ENCODE measurements around the gene BCL6B. TPM values are rescaled to one million over a fixed set of nuclear protein-coding genes. Genes with fewer than 3 reads are reported as not detected.
A peak's percentile ranks its signal among the peaks of the same experiment; 100 is the strongest.

BCL6B gene
- total and polyA plus RNA-seq, 12 donors, result 9.5 to 35.4 (median 15.9) TPM

DNA sequence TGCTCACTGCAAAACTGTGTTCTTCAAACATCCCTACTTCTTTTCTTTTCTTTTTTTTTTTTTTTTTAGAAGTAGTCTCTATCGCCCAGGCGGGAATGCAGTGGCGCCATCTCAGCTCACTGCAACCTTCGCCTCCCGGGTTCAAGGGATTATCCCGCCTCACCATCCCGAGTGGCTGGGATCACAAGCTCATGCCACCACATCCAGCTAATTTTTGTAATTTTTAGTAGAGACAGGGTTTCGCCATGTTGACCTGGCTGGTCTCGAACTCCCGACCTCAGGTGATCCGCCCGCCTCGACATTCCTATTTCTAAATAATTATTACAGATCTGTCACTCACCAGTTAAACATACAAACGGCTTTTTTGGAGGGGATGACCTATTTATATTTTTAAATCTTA is 11.4 kb upstream of the BCL6B start:
- peak overlapping the region; percentile 78 to 98 (median 92) for H3K4me3 ChIP-seq
- ATAC-seq (no peak), DNase-seq (no peak)
- peak overlapping the region in 6 of 10 donors; percentile 93 to 100 (median 98) for H3K27ac ChIP-seq
- H3K9me3 ChIP-seq, result no peaks in the 10 kb centered on the region
- H3K36me3 ChIP-seq, result peaks cover 0 to 46% (median 6%) of the 10 kb centered on the region in 9 donors
- H3K4me1 ChIP-seq, result peaks cover 12 to 58% (median 50%) of the 10 kb centered on the region in 9 donors
- WGBS, 2 donors, result 51 to 53% methylated on average over 14 of the region's 14 CpGs
- TF ChIP-seq, protein P1, sequence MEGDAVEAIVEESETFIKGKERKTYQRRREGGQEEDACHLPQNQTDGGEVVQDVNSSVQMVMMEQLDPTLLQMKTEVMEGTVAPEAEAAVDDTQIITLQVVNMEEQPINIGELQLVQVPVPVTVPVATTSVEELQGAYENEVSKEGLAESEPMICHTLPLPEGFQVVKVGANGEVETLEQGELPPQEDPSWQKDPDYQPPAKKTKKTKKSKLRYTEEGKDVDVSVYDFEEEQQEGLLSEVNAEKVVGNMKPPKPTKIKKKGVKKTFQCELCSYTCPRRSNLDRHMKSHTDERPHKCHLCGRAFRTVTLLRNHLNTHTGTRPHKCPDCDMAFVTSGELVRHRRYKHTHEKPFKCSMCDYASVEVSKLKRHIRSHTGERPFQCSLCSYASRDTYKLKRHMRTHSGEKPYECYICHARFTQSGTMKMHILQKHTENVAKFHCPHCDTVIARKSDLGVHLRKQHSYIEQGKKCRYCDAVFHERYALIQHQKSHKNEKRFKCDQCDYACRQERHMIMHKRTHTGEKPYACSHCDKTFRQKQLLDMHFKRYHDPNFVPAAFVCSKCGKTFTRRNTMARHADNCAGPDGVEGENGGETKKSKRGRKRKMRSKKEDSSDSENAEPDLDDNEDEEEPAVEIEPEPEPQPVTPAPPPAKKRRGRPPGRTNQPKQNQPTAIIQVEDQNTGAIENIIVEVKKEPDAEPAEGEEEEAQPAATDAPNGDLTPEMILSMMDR (IDR thresholded peaks at IDR 0.05), result no peak
- no peaks in the 10 kb centered on the region for H3K27me3 ChIP-seq
- intact Hi-C loops (cut with DNase I), result loop anchor here in 6 of 10 donors (10.0 kb wide), 2 partner anchors 257 to 347 kb away; partner anchors contain the start of gene XAF1 (in 5 of the 6)

DNA sequence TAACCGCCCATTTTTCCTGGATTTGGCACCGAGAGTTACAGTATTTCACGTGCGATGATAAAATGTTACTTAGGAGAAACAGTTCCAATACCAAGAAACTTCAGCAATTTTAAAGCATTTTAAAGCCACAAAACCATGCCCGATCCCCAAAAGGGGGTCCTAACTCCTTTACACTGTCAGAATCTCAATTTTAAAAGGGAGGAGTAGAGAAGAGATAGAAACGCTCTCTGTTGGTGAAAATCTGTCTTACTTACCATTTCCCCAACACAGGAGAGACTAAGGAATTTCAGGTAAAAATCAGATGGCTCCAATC is 11.0 kb upstream of the BCL6B start:
- 0 to 1% methylated on average over 6 of the region's 6 CpGs for WGBS, 2 donors
- Histone ChIP-seq H3K27ac (peak overlapping the region; percentile 93 to 100 (median 97)), H3K4me1 (peaks cover 12 to 63% (median 54%) of the 10 kb centered on the region in 9 donors), H3K36me3 (peaks cover 0 to 46% (median 6%) of the 10 kb centered on the region in 9 donors), H3K9me3 (no peaks in the 10 kb centered on the region), H3K4me3 (peak overlapping the region; percentile 78 to 98 (median 92)), H3K27me3 (no peaks in the 10 kb centered on the region)
- no peak for DNase-seq
- intact Hi-C loops (cut with DNase I), result loop anchor here in 6 of 10 donors (10.0 kb wide), 2 partner anchors 257 to 347 kb away; partner anchors contain the start of gene XAF1 (in 5 of the 6)
- ATAC-seq, result no peak
- TF ChIP-seq, protein P1 (IDR thresholded peaks at IDR 0.05), result no peak

DNA sequence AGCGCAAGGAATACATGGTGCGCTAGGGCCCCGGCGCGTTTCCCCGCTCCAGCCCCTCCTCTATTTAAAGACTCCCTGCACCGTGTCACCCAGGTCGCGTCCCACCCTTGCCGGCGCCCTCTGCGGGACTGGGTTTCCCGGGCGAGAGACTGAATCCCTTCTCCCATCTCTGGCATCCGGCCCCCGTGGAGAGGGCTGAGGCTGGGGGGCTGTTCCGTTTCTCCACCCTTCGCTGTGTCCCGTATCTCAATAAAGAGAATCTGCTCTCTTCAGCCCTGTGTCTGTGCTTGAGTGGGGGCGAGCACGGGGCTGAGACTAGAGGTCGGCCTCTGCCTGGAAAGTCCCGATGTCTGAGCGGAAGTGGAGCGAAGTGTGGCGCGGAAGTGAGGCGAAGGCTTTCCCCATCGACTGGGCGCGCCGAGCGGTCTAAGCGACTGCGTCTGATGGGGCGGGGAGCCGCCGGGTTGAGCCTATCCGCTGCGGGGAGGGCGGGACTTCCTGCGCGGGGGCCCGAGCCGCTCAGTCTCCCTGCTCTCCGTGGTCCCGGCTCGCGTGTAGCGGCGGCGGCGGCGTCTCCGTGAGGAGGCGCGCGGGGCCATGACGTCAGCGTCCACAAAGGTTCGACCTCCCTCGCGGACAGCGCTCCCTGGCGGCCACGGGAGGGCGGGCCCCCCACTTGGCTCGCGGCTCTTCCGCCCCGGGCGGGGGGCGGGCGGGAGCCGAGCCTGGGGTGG is 8.4 kb upstream of the BCL6B start:
- 0 to 2% methylated on average over 63 to 75 of the region's 75 CpGs for WGBS, 2 donors
- peak; percentile 97 to 99 for DNase-seq
- peaks cover 19 to 84% (median 68%) of the 10 kb centered on the region in 9 donors for H3K4me1 ChIP-seq
- peak overlapping the region; percentile 87 to 100 (median 96) for H3K27ac ChIP-seq
- no peaks in the 10 kb centered on the region for H3K27me3 ChIP-seq
- TF ChIP-seq, protein P1 (IDR thresholded peaks at IDR 0.05), result peak; percentile 70 to 97 (median 84)
- H3K9me3 ChIP-seq, result no peaks in the 10 kb centered on the region
- peaks cover 0 to 32% (median 4%) of the 10 kb centered on the region in 9 donors for H3K36me3 ChIP-seq
- H3K4me3 ChIP-seq, result peak overlapping the region; percentile 59 to 98 (median 92)
- intact Hi-C loops (cut with DNase I), result loop anchor here in 6 of 10 donors (10.0 kb wide), 2 partner anchors 260 to 350 kb away; partner anchors contain the start of gene XAF1 (in 5 of the 6)
- ATAC-seq, result peak; percentile 87 to 93 (median 90)

DNA sequence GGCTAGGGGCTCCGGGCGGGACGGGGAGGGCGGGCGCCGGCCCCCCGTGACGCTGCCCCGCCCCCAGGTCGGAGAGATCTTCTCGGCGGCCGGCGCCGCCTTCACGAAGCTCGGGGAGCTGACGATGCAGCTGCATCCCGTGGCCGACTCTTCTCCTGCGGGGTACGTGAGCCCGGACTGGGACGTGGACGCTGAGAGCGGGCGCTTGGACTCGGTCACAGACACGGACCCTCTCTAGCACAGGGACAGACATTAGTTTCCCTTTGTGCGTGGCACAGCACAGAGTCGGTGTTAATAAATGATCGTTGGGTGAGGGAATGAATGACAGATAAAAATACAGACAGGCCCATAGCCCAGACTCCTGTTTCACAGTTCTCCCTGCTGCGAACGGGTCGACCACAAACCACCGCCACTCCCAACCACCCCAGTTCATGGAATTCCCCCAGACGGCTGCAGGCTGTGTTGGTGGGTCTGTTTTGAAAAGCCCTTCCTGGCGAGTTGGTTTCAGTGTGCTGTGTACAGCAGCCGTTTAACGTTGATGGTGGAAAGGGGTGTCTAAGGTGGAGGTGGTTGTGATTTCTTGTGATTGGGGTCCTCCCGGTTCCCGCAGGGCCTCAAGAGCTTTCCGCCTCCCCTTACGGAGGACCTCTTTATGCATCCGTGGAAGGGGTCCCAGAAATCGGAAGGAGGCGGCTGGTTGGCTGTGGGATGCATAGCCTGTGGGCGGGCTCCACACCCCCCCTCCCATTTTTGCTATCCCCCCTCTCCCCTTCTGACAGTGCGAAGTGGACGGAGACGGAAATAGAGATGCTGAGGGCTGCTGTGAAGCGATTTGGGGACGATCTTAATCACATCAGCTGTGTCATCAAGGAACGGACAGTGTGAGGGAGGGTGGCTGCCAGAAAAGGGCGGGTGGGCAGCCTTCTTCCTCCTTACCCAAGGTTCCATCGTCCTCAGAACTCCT is 7.6 kb upstream of the BCL6B start:
- Histone ChIP-seq H3K4me3 (peak overlapping the region; percentile 59 to 98 (median 92)), H3K27me3 (no peaks in the 10 kb centered on the region), H3K27ac (peak overlapping the region; percentile 87 to 100 (median 96)), H3K4me1 (peaks cover 21 to 81% (median 68%) of the 10 kb centered on the region in 9 donors), H3K36me3 (peaks cover 0 to 24% (median 0%) of the 10 kb centered on the region in 9 donors), H3K9me3 (no peaks in the 10 kb centered on the region)
- intact Hi-C loops (cut with DNase I), result loop anchor here in 6 of 10 donors (10.0 kb wide), 2 partner anchors 260 to 350 kb away; partner anchors contain the start of gene XAF1 (in 5 of the 6)
- WGBS, 2 donors, result 12% methylated on average over 55 to 56 of the region's 56 CpGs
- no peak for ATAC-seq
- DNase-seq, result no peak
- TF ChIP-seq, protein P1 (IDR thresholded peaks at IDR 0.05), result peak in 4 of 9 donors; percentile 0 to 33 (median 24)
